Osteoblast (primary cell): ENCODE measurements around the gene SNX25. TPM values are rescaled to one million over a fixed set of nuclear protein-coding genes. Genes with fewer than 3 reads are reported as not detected.

Source experiments
- DNase-seq: peaks from one replicate; pipeline ENCODE4 v3.0.0; 2011; ENCODE audit warnings: low spot score, mixed read lengths; ENCODE audit not compliant: insufficient read length; ENCODE audit errors: missing footprints
- H2AFZ ChIP-seq: 2 replicates; pipeline ENCODE4 v1.6.0; 2011; ENCODE audit warnings: mild to moderate bottlenecking, low read length
- H3K27ac ChIP-seq: 2 replicates; pipeline ENCODE4 v1.5.1; 2011; ENCODE audit warnings: mild to moderate bottlenecking, low read depth, low read length, moderate library complexity
- H3K27me3 ChIP-seq: 2 replicates; pipeline ENCODE4 v1.6.0; 2012; ENCODE audit warnings: mild to moderate bottlenecking, control low read depth, inconsistent platforms, low read length, moderate library complexity; ENCODE audit not compliant: insufficient read depth
- H3K36me3 ChIP-seq: 2 replicates; pipeline ENCODE4 v1.5.1; 2011; ENCODE audit warnings: mild to moderate bottlenecking, low read length, control low read depth, moderate library complexity; ENCODE audit not compliant: insufficient read depth
- H3K4me1 ChIP-seq: 2 replicates; pipeline ENCODE4 v1.5.1; 2011; ENCODE audit warnings: mild to moderate bottlenecking, low read length, control low read depth, moderate library complexity; ENCODE audit not compliant: insufficient read depth
- H3K4me2 ChIP-seq: 2 replicates; pipeline ENCODE4 v1.6.0; 2011; ENCODE audit warnings: mild to moderate bottlenecking, low read length; ENCODE audit not compliant: insufficient read depth
- H3K4me3 ChIP-seq: fragments of 200-600 bp; sonication (generic); 3 replicates; pipeline ENCODE4 v1.5.1; 2012; ENCODE audit warnings: mild to moderate bottlenecking, low read length, inconsistent platforms; ENCODE audit not compliant: insufficient read depth
- H3K79me2 ChIP-seq: 2 replicates; pipeline ENCODE4 v1.6.0; 2012; ENCODE audit warnings: mild to moderate bottlenecking, low read length, control low read depth, inconsistent platforms; ENCODE audit not compliant: insufficient read depth
- H3K9me3 ChIP-seq: 2 replicates; pipeline ENCODE4 v1.5.1; 2011; ENCODE audit warnings: low read depth, low read length, control low read depth
- H4K20me1 ChIP-seq: 2 replicates; pipeline ENCODE4 v1.6.0; 2012; ENCODE audit warnings: mild to moderate bottlenecking, low read length, control low read depth; ENCODE audit not compliant: insufficient read depth
- CTCF ChIP-seq: IDR thresholded peaks from 2 replicates; pipeline ENCODE4 v1.5.1; 2011; ENCODE audit warnings: mild to moderate bottlenecking, low read depth, low read length, moderate library complexity; ENCODE audit errors: extremely low read depth
- total RNA-seq: library from RNA; depleted of rRNA; stranded (reverse); fragments of >200 nt; gene quantifications from 2 replicates; pipeline ENCODE4 v1.2.3, GENCODE V29; 2012

SNX25 gene
- total RNA-seq = 66.3 and 98.1 TPM in 2 replicates

GRCh38 chr4:185209031-185209851 lies at the start of gene SNX25:
TSS of gene SNX25 (plus strand) at chr4:185209598. CDS start at chr4:185209827, 229 bp downstream.
- no peak for TF ChIP-seq CTCF
- Histone ChIP-seq H3K4me2 (peak within 1 kb of the TSS; percentile 87), H3K9me3 (no peaks in the 10 kb centered on the region), H3K27ac (peak within 1 kb of the TSS; percentile 76), H3K36me3 (no peaks in the 10 kb centered on the region), H4K20me1 (peaks cover 21% of the 10 kb centered on the region), H3K4me3 (peak within 1 kb of the TSS; percentile 86), H3K27me3 (no peaks in the 10 kb centered on the region), H2AFZ (peak within 1 kb of the TSS; percentile 85), H3K4me1 (peaks cover 24% of the 10 kb centered on the region), H3K79me2 (peaks cover 58% of the 10 kb centered on the region)
- peak; percentile 96 for DNase-seq

- peak overlapping the region; percentile 36 for H3K4me2 ChIP-seq
- peaks cover 4% of the 10 kb centered on the region for H3K79me2 ChIP-seq
- H4K20me1 ChIP-seq = peaks cover 5% of the 10 kb centered on the region
- H2AFZ ChIP-seq = no peak overlapping the region
- no peak for TF ChIP-seq CTCF
- H3K27ac ChIP-seq = no peak overlapping the region
- peaks cover 45% of the 10 kb centered on the region for H3K36me3 ChIP-seq
- DNase-seq = peak; percentile 87
- H3K9me3 ChIP-seq = no peaks in the 10 kb centered on the region
- no peaks in the 10 kb centered on the region for H3K27me3 ChIP-seq
- H3K4me1 ChIP-seq = peaks cover 12% of the 10 kb centered on the region
- H3K4me3 ChIP-seq = no peak overlapping the region
Observed at GRCh38 chr4:185165605-185166063, 43.8 kb upstream of the SNX25 start.

- Histone ChIP-seq H3K9me3 (no peaks in the 10 kb centered on the region), H3K27ac (no peak overlapping the region), H2AFZ (no peak overlapping the region), H3K36me3 (peaks cover 32% of the 10 kb centered on the region), H4K20me1 (peaks cover 5% of the 10 kb centered on the region), H3K4me2 (no peak overlapping the region), H3K27me3 (no peaks in the 10 kb centered on the region), H3K4me1 (peaks cover 13% of the 10 kb centered on the region), H3K4me3 (no peak overlapping the region), H3K79me2 (peaks cover 8% of the 10 kb centered on the region)
- no peak for TF ChIP-seq CTCF
- no peak for DNase-seq
Observed at GRCh38 chr4:185167234-185167633, 42.2 kb upstream of the SNX25 start.

GRCh38 chr4:185171373-185172071 lies 37.9 kb upstream of the SNX25 start:
- Histone ChIP-seq H3K4me2 (no peak overlapping the region), H3K9me3 (no peaks in the 10 kb centered on the region), H3K79me2 (peaks cover 13% of the 10 kb centered on the region), H3K36me3 (peaks cover 37% of the 10 kb centered on the region), H4K20me1 (no peaks in the 10 kb centered on the region), H3K27ac (no peak overlapping the region), H3K4me3 (no peak overlapping the region), H2AFZ (no peak overlapping the region), H3K4me1 (peaks cover 7% of the 10 kb centered on the region), H3K27me3 (no peaks in the 10 kb centered on the region)
- DNase-seq = no peak
- TF ChIP-seq CTCF = no peak
